ENCODE data around the gene EHMT1. TPM values are rescaled to one million over a fixed set of nuclear protein-coding genes. Genes with fewer than 3 reads are reported as not detected.

EHMT1 gene
- total RNA-seq, 2 donors from 2014 or later = 24.1 to 34.6 TPM

GRCh38 chr9:137614631-137615386, 4.0 kb upstream of the EHMT1 start:
- Histone ChIP-seq H3K27me3 (no peaks in the 10 kb centered on the region), H3K27ac (no peak overlapping the region), H3K4me1 (peaks cover 0 to 45% of the 10 kb centered on the region in 2 donors), H3K36me3 (peaks cover 24% of the 10 kb centered on the region), H3K4me3 (no peak overlapping the region), H3K9me3 (no peaks in the 10 kb centered on the region)
- no peak for TF ChIP-seq CTCF (IDR thresholded peaks at IDR 0.05)
- no peak for DNase-seq (ENCODE audit: low spot score)

- H3K36me3 ChIP-seq = peaks cover 24% of the 10 kb centered on the region
- H3K4me1 ChIP-seq = peaks cover 0 to 51% of the 10 kb centered on the region in 2 donors
- no peak for TF ChIP-seq CTCF (IDR thresholded peaks at IDR 0.05)
- H3K4me3 ChIP-seq = no peak overlapping the region
- H3K27ac ChIP-seq = no peak overlapping the region
- DNase-seq (ENCODE audit: low spot score) = no peak
- no peaks in the 10 kb centered on the region for H3K27me3 ChIP-seq
- H3K9me3 ChIP-seq = no peaks in the 10 kb centered on the region
Observed at GRCh38 chr9:137615387-137615871, 3.4 kb upstream of the EHMT1 start.

GRCh38 chr9:137619240-137620047, 639 bp downstream of the EHMT1 start:
- Histone ChIP-seq H3K4me1 (peaks cover 0 to 46% of the 10 kb centered on the region in 2 donors), H3K27me3 (no peaks in the 10 kb centered on the region), H3K36me3 (peaks cover 13% of the 10 kb centered on the region), H3K9me3 (no peaks in the 10 kb centered on the region), H3K27ac (peak overlapping the region; percentile 74 to 79), H3K4me3 (peak overlapping the region; percentile 74 to 80)
- DNase-seq (ENCODE audit: low spot score) = no peak
- no peak for TF ChIP-seq CTCF (IDR thresholded peaks at IDR 0.05)

GRCh38 chr9:137620048-137620405, 1.2 kb downstream of the EHMT1 start:
- Histone ChIP-seq H3K9me3 (no peaks in the 10 kb centered on the region), H3K36me3 (peaks cover 8% of the 10 kb centered on the region), H3K27me3 (no peaks in the 10 kb centered on the region), H3K27ac (peak overlapping the region in 1 of 2 donors; percentile 79), H3K4me1 (peaks cover 0 to 46% of the 10 kb centered on the region in 2 donors), H3K4me3 (peak overlapping the region in 1 of 2 donors; percentile 74)
- no peak for DNase-seq (ENCODE audit: low spot score)
- no peak for TF ChIP-seq CTCF (IDR thresholded peaks at IDR 0.05)

GRCh38 chr9:137620581-137620980, 1.8 kb downstream of the EHMT1 start:
- TF ChIP-seq CTCF (IDR thresholded peaks at IDR 0.05) = no peak
- peaks cover 0 to 46% of the 10 kb centered on the region in 2 donors for H3K4me1 ChIP-seq

More at GRCh38 chr9:137620581-137620980, 1.8 kb downstream of the EHMT1 start:
- Histone ChIP-seq H3K9me3 (no peaks in the 10 kb centered on the region), H3K27ac (no peak overlapping the region), H3K4me3 (no peak overlapping the region), H3K36me3 (peaks cover 3% of the 10 kb centered on the region), H3K27me3 (no peaks in the 10 kb centered on the region)
- DNase-seq (ENCODE audit: low spot score) = no peak

Data from right atrium auricular region (tissue), 2 donors.